NCI-H345 treated with DMSO at 0.1 percent for 48 hours (cell line): ENCODE data around the gene ARMC9.
"Not testable (repeated sequence)": the region's sequence is repeated elsewhere in the genome, so short reads cannot be mapped to it uniquely, and the experiment has no call there.

Experiments
- DNase-seq: peaks from one replicate; lab custom pipeline; 2025; ENCODE audit not compliant: unreplicated experiment; lab: John Stamatoyannopoulos, UW

ARMC9 gene

DNA sequence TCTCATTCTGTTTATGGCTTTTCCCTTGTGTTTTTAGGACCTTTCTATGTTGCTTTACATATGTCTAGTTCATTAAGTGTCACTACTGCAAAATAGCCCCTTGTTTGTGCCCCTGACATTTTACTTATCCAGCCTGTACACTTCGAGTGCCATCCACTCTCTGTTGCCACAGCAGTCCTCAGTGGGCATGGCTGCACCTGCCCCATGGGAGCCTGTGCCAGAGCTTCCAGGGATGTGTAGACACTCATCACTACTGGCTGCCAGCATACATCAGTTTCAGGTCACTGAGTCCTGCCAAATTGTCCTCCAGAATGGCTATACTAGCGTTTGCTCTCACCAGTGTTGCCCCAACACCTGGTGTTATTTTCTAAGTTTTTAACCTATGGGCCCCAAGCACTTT lies 80.4 kb downstream of the ARMC9 start:
- no peak for DNase-seq

DNA sequence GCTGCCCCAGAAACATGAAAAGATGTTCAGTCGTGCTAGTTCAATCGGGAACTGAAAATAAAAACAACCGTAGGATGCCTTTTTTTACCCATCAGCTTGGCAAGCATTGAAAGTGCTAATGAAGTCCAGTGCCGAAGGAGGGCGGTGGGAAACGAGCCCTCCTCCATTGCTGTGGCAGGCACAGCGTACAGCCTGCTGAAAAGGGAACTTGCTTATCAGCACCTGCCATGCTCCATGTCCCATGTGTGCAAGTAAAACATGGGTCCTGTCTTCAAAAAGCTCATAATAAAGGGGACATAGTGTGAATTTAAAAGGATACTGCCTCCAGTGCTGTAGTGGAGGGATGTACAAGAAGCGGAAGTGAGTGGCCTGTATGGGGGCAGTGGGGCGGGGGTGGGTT lies 82.4 kb downstream of the ARMC9 start:
- DNase-seq, result no peak

DNA sequence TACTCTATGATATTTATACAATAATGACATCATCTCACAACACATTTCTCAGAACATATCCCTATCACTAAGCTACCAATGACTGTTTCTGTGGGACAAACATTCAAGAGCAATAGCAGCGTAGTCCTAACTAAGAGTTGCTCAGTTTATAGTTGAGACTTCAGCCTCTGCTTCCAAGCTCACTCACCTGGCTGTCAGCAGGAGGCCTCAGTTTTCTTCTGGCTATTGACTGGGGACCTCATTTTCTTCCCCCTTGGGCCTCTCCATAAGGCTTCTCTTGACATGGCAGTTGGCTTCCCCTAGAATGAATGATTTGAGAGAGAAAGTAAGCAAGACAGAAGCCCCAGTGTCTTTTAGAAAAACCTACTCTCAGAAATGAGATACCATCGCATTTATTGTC lies 85.9 kb downstream of the ARMC9 start:
- no peak for DNase-seq

DNA sequence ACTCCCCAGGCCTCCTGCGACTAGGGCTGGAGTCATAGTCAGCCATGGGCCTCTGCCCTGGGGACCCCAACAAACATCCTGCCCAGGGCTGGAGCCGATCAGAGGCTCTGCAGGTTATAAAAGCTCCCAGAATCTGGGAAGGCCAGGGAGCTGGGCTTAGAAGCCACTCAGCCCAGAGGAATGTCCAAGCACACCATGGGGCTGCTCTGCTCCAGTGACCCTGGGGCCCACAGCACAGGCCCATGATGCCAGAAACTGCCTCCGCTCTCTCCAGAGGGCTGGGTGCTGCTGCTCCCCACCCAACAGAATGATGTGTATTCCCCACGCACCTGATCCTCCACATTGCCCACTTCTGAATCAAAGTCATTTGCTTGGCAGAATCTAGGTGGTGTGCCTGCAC lies 88.5 kb downstream of the ARMC9 start:
- DNase-seq, result no peak

DNA sequence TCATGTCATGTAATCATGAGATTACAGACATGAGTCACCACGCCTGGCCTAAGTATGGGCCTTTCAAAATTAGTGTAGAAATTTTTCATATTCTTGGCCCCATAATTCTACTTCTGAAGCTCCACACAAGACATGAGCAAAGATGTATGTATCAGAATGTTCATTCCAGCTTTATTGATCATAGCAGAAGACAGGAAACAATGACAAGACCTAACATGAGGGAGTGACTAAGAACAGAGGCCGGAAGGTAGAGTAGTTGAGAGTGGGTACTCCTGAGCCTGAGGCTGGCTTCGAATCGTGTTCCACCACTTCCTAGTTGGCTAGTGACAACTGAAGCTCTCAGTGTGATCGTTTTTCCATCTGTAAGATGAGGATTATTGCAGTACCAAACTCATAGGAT lies 89.3 kb downstream of the ARMC9 start:
- no peak for DNase-seq

DNA sequence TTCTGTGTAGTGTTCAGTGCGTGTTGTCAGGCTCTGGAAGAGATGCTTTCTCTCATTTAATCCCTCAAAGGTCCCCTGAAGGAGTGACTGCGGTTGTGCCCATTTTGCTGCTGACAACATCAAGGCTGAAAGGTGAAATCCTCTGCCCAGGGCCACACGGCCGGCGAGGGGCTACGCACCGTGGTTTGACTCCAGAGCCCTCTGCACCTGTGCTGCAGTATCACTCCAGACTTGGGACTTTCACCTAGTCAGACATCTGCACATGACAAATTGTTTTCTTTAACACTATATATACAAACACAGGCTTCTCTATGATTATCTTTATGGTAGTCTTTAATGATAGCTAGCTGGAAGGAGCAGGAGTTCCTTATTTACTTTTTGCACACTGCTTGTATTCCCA lies 90.2 kb downstream of the ARMC9 start:
- DNase-seq, result no peak

DNA sequence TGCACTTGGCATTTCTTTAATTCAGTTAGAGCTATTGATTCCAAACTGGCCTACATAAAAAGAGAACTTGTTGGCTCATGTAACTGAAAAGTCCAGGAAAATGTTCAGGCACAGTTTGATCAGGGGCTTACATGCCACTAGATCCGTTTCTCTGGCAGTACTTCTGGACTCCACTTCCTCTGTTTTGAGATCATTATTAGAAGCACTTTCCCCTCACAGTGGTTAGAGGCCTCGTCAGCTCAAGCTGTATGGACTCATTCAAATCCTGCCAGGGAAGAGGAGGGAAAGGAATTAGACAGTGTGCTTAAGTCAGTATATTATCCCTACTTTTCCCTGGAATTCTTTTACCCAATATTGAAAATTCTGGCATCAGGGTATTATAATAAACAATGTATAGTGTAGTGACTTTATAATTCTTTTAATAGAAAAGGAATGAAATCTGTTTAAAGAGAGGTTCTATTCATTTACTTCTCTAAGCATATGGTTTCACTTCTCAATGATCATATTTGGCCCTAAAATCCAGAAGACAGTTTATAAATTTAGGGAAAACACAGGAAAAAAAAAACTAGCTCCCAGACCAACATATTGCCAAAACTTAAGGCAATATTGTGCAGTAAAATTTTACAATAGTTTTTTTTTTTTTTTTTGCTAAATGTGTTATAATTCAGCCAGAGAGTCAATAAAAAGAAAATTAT lies 92.0 kb downstream of the ARMC9 start:
- no peak for DNase-seq

DNA sequence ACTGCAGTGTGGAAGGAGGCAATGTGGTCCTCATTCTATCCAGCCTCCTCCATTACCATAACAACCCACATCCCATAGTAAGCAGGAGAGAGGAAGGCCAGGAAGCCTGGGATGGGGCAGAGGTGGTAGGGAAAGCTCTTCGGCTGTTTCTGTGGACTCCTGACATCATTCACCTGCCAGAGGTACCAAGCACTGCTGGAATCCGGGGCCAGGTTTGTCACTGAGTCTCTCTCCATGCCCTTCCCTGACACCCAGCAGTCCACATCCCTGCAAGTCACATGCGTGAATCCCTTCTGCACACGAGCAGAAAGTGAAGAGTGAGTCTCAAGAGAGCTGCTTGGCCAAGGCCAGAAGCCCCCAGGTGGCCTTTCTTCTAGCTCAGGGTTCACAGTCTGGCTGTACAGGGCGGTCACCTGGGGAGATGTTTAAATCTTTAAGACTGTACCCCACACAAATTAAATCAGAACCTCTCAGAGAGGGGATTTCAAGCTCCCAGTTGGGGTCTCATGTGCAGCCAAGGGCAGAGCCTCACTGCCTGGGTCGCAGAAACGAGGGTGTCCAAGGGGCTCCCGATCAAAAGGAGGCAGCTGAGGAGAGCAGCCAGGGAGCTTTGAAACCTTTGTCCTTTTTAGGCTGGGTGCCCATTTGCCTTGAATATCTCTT lies 94.2 kb downstream of the ARMC9 start:
- no peak for DNase-seq

DNA sequence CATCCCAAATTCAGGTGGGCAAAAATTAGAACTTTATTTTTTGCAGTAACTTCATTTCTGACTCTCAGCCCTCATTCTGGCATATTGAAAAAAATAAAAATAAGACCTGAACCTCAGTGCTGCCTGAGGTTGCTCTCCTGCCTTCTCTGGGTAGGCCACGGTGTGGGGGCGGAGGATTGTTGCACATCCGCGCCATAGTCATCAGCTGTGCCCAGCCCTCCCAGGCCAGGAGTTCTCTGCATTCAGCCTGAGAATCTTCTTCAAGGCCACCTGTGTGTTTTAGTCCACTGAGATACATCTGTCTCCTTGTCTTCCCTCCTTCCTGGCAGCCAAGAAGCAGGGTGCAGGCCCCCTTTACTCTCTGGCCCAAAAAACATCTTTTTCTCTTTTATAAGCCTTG lies 94.7 kb downstream of the ARMC9 start:
- no peak for DNase-seq

DNA sequence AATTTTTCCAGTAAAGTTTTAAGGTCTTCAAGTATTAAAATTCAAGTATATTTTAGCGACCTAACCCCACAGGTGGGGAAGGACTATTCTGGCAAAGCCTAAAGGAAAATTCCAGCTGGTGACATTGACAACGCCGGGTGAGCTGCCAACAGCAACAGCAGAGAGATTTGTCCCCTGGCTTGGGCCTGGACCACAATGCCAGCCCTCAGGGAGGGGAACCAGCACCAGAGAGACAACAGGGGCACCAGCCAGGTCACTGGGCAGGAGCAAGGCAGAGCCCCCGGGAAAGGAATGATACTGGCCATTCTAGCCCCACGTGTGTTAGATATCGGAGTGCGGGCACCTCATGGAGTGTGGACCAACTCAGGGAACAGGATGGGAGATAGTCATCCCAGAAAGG lies 95.7 kb downstream of the ARMC9 start:
- DNase-seq, result no peak

DNA sequence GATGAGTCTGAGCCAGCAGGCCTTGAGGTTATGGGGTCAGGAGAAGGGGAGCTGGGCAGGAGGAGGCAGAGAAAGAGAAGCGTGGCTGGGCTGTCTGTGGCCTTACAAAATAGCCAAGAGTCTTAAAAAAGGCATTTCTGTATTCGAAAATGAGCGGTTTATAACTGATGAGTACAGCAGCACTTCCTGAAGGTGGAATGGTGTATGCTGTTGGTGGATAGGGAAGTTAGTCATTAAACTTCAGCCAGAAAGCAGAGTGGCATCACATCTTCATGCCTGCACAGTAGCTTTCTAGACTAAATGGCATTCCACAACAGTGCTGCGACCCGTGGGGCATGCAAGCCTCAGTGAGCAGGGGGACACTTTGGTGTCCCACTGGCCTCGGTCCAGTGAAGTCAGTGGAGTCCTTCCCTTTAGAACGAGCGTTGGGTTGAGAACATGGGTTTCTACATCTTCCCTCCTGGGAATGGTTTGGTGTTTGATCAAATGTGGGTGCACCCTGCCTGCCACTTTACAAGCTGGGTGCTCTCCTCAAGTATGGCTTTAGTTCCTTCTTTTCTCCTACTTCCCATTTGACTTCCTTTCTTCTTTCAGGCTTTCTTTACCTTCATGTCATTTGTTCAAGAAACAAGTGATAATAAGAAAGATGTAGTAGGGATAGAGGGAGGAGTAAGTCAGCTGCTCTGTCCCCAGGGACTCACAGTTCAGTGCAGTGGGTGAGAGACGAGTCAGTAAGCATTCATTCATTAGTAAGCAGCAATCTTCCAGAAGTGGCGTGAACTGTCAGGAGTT lies 96.3 kb downstream of the ARMC9 start:
- DNase-seq, result no peak

DNA sequence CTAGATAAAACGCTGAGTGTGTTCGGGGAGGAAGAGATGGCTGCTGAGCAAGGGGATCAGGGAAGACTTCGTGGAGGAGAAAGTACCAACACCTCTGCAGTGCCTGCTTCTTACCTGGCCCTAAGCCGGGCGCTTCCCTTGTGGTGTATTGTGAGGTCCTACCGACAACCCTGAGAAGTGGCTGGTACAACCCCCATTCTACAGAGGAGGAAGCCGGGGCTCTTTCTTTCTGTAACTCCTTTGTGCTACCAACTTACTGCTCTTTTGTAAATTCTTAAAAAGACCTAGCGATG lies 96.9 kb downstream of the ARMC9 start:
- DNase-seq, result no peak

DNA sequence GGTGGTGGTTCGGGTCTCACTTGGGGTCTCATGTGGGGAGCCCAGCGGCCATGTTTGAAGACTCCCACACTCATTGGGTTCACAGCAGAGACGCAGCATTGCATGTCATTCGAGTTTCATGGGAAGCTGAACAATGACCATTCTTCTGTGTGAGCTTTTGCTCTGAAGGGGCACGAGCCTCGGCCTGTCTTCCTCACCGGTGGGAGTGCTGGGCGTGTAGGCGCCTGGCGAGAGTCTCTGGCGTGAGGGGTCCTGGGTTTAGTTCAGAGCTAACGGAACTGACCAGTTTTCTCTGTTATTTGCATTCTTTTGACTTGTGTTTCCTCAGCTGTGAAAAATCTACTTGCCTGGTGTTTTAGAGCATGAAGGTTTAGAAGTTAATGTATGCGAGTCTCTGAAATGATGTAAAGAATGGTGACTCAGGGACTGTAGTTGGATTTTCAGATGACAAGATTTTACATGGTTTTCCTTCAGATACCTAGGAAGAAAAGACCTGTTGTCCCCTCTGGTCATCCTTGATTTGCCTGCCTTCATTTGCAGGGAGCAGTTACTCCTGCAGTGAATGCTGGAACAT lies 98.1 kb downstream of the ARMC9 start:
- no peak for DNase-seq

DNA sequence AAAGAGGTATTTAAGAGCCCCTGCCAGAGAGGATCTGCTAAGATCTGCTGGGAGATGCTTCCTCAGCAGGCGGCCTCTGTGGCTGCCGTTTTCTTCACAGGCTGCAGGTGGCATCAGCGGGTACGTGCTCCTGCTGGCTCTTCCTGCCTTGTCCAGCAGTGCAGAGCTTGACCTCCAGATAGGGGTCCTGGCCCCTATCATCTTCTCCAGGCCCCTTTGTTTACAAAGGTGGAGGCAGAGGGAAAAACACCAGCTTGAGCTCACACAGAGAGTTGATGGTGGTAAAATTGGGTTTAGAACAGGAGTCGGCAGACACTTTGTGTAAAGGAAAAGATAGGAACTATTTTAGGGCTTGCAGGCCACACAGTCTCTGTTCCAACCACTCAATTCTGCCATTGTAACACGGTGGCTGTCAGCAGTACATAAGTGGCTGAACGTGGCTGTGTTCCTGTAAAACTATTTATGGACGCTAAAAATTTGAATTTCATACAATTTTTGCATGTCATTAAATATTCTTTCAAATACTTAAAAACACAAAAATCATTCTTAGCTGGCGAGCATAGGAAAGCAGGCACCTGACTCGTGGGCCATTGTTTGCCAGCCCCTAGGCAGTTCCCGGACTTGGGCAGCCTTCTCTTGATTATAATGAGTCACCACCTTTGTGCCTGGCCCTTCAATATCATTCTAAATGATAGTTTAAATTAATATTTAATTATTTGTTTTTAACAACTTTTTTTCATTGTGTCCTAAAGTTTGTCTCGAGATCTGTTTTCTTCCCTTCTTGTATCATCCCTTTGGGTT lies 98.9 kb downstream of the ARMC9 start:
- no peak for DNase-seq

DNA sequence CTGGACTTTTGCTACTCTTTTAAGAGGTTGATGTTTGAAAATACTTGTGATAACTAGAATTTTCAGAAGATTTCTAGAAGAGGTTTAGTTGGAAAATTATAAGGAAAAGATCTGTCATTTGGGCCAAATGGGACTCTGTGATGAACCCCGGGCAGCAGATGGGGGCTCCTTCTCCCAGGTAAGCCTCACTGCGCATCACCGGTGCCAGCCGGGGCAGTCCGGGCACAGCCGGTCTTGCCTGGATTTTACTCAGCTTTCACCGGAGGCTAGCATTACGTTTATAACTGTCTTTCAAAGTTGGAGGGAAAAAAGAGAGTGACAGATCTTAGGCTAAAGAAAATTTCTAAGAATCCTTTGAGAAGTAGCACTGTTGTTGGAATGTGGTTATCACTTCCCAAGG lies 99.7 kb downstream of the ARMC9 start:
- DNase-seq, result no peak

DNA sequence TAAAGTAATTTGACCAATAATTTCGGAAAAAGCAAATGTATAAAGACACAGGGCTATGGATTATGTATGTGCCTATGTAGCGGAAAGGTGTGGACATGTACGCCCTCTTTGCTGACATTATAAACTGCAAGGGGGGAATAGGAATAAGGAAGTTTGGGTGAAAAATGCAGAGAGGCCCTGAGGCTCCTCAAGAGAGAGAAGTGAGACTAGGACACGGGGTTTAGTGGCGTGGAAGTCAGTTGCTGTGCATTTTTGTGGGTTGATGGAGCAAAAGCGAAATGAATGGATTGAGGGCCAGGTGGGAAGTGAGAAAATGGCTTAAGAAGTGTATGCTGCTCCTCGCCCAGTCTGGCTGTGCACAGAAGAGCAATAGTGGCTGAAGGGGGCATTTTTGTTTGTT lies 100.8 kb downstream of the ARMC9 start:
- no peak for DNase-seq

DNA sequence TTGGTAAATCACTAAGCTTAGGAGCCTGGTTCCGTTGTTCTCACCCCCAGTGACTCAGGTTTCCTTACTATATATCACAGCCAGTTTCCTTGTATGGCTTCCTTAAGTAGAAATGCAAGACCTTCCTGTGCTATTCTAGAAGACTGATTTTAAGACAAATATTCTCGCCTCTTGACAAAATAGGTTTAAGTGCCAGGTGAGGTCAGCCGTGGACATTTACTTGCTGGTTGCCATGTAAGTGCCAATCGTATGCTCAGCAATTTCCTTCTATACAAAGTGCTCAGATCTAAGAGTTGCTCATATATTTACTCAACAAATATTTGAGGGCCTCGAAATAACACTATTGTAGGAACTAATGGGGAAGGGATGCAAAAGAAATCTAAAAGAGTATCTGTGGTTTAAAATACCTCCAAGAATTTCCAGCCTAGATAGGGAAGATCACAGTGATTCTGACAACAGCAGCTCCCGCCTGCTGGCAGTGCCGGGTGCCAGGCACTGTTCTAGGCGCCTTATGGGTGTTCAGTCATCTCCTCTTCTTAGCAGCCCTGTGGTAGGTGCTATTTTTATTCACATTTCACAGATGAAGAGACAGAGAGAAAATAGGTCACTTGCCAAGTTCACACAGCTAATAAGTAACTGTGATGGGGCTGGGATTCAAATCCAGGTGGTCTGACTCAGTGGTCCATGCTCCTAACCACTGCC lies 101.7 kb downstream of the ARMC9 start:
- DNase-seq, result no peak

DNA sequence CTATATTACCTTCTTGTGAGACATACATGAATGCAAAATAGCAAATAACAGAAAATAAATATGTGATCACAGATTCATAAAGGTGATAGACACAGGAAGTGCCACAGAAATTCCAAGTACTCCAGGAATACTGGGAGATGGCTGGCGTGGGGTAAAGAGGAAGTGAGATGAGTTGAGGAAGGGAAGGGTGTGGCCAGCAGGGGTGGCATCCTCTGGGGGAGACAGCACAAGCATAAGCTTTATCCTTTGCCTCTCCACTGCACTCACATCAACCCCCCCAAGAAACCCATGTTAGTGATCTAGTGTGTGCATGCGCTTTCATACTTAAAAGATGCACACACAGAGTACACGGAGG lies 102.3 kb downstream of the ARMC9 start:
- DNase-seq, result no peak

DNA sequence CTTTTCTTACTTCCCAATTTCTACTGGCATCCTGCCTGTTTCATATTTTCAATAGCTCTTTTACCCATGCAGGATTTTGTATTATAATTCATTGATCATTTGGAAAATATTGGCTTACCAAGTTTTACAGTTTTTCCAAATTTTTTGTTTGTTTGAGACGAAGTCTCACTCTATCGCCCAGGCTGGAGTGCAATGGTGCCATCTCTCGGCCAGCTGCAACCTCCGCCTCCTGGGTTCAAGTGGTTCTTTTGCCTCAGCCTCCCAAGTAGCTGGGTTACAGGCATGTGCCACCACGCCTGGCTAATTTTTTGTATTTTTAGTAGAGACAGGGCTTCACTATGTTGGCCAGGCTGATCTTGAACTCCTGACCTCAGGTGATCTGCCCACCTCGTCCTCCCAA lies 105.8 kb downstream of the ARMC9 start:
- DNase-seq, result not testable (repeated sequence)

DNA sequence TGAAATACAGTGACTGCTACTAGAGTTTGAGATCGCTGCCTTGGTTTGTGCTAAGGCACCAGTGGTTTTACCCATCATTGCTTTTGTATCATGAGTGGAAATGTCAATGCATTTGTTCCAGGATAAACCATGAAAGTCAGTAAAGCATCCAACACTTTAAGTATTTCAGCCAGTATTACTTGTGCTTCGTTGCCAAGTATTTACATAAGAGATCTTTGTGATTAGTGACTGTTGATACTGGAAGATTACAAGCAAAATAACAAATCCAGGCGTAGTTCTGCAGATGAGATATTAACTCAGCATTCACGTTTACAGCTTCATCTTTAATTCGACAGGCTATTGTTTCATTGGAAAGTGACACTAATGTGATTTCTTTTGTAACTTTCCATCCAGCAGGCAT lies 106.8 kb downstream of the ARMC9 start:
- DNase-seq, result no peak
